ENCODE measurements around the gene TBX15.

- TF ChIP-seq, protein P1, sequence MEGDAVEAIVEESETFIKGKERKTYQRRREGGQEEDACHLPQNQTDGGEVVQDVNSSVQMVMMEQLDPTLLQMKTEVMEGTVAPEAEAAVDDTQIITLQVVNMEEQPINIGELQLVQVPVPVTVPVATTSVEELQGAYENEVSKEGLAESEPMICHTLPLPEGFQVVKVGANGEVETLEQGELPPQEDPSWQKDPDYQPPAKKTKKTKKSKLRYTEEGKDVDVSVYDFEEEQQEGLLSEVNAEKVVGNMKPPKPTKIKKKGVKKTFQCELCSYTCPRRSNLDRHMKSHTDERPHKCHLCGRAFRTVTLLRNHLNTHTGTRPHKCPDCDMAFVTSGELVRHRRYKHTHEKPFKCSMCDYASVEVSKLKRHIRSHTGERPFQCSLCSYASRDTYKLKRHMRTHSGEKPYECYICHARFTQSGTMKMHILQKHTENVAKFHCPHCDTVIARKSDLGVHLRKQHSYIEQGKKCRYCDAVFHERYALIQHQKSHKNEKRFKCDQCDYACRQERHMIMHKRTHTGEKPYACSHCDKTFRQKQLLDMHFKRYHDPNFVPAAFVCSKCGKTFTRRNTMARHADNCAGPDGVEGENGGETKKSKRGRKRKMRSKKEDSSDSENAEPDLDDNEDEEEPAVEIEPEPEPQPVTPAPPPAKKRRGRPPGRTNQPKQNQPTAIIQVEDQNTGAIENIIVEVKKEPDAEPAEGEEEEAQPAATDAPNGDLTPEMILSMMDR (IDR thresholded peaks at IDR 0.05; ENCODE audit: low read depth, low read length), result no peak
- no peak for TF ChIP-seq EZH2phosphoT487 (IDR thresholded peaks at IDR 0.05; ENCODE audit: low read depth)
Measured at GRCh38 chr1:118954301-118954905, 33.7 kb downstream of the TBX15 start.

Data from OCI-LY3 (cell line).